ENCODE results near the gene PHF2.

The PHF2 gene

DNA sequence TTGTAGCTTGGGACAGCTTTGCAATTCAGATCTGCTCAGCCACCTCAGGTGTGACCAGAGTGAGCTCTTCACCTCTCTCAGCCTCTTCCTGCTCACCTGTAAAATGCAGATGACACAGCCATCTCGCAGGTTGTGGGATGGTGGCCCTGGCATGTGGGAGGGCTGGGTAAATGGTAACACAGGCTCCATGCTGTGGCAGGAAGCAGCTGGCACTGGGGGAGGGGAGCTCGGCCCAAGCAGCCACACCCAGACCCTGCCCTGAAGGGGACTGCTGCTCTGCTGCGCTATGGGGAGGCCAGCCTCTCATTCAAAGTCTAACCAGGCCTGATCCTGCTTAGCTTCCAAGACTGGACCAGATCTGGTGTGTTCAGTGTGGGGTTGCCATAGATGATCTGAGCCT, 24.1 kb downstream of the PHF2 start:
- no peaks in the 10 kb centered on the region for H3K36me3 ChIP-seq (ENCODE audit: insufficient read depth)
- TF ChIP-seq, protein P1, sequence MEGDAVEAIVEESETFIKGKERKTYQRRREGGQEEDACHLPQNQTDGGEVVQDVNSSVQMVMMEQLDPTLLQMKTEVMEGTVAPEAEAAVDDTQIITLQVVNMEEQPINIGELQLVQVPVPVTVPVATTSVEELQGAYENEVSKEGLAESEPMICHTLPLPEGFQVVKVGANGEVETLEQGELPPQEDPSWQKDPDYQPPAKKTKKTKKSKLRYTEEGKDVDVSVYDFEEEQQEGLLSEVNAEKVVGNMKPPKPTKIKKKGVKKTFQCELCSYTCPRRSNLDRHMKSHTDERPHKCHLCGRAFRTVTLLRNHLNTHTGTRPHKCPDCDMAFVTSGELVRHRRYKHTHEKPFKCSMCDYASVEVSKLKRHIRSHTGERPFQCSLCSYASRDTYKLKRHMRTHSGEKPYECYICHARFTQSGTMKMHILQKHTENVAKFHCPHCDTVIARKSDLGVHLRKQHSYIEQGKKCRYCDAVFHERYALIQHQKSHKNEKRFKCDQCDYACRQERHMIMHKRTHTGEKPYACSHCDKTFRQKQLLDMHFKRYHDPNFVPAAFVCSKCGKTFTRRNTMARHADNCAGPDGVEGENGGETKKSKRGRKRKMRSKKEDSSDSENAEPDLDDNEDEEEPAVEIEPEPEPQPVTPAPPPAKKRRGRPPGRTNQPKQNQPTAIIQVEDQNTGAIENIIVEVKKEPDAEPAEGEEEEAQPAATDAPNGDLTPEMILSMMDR (conservative IDR thresholded peaks at IDR 0.05; ENCODE audit: low read depth, low read length), result no peak
- no peak overlapping the region for H3K27ac ChIP-seq
- no peak overlapping the region for H2AFZ ChIP-seq (ENCODE audit: low read depth)
- no peaks in the 10 kb centered on the region for H4K20me1 ChIP-seq (ENCODE audit: insufficient read depth)
- peaks cover 2% of the 10 kb centered on the region for H3K4me1 ChIP-seq (ENCODE audit: low read depth, poor library complexity, severe bottlenecking)
- H3K79me2 ChIP-seq (ENCODE audit: insufficient read depth, low read depth), result no peaks in the 10 kb centered on the region
- H3K4me2 ChIP-seq, result no peak overlapping the region
- no peak overlapping the region for H3K9ac ChIP-seq
- no peaks in the 10 kb centered on the region for H3K27me3 ChIP-seq (ENCODE audit: insufficient read depth, low read depth)
- no peak overlapping the region for H3K4me3 ChIP-seq (IDR thresholded peaks at IDR 0.05; ENCODE audit: insufficient read depth, low read depth, low read length)

- no peak overlapping the region for H3K4me2 ChIP-seq
- TF ChIP-seq, protein P1 (conservative IDR thresholded peaks at IDR 0.05; ENCODE audit: low read depth, low read length), result no peak
- no peak overlapping the region for H3K4me3 ChIP-seq (IDR thresholded peaks at IDR 0.05; ENCODE audit: insufficient read depth, low read depth, low read length)
- H3K27ac ChIP-seq, result no peak overlapping the region
- no peaks in the 10 kb centered on the region for H3K36me3 ChIP-seq (ENCODE audit: insufficient read depth)
- H3K27me3 ChIP-seq (ENCODE audit: insufficient read depth, low read depth), result no peaks in the 10 kb centered on the region
- H3K9ac ChIP-seq, result no peak overlapping the region
- H3K79me2 ChIP-seq (ENCODE audit: insufficient read depth, low read depth), result no peaks in the 10 kb centered on the region
- H3K4me1 ChIP-seq (ENCODE audit: low read depth, poor library complexity, severe bottlenecking), result peaks cover 2% of the 10 kb centered on the region
- H4K20me1 ChIP-seq (ENCODE audit: insufficient read depth), result no peaks in the 10 kb centered on the region
- no peak overlapping the region for H2AFZ ChIP-seq (ENCODE audit: low read depth)
These were observed 24.7 kb downstream of the PHF2 start for GRCh38 chr9:93601063-93601462.

DNA sequence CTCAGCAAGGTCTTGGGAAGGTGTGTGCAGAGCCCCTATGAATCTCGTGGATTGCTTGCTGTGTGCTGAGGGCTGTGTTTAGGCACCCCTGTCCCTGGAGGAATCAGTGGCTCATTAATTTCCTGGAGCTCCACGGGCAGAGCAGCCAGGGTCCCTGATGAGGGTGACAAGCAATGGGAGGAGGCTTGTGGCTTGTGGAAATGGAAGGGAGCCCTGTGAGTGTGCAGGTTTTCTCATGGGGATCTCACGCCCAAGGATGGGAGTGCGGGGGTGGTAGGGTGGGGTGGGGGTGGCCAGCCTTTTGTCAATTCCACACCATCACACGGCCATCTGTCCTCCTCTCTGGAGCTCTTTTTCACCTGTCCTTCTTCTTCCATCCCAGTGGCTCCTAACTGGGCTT, 25.3 kb downstream of the PHF2 start:
- Histone ChIP-seq H3K36me3 (ENCODE audit: insufficient read depth) (no peaks in the 10 kb centered on the region), H2AFZ (ENCODE audit: low read depth) (no peak overlapping the region), H3K4me2 (no peak overlapping the region), H3K79me2 (ENCODE audit: insufficient read depth, low read depth) (no peaks in the 10 kb centered on the region), H3K27me3 (ENCODE audit: insufficient read depth, low read depth) (no peaks in the 10 kb centered on the region), H3K9ac (no peak overlapping the region), H4K20me1 (ENCODE audit: insufficient read depth) (no peaks in the 10 kb centered on the region), H3K4me3 (IDR thresholded peaks at IDR 0.05; ENCODE audit: insufficient read depth, low read depth, low read length) (no peak overlapping the region), H3K4me1 (ENCODE audit: low read depth, poor library complexity, severe bottlenecking) (peaks cover 2% of the 10 kb centered on the region), H3K27ac (no peak overlapping the region)
- TF ChIP-seq, protein P1 (conservative IDR thresholded peaks at IDR 0.05; ENCODE audit: low read depth, low read length), result no peak

GRCh38 chr9:93603011-93603410, 26.6 kb downstream of the PHF2 start:
- H3K4me1 ChIP-seq (ENCODE audit: low read depth, poor library complexity, severe bottlenecking), result peaks cover 2% of the 10 kb centered on the region

More at GRCh38 chr9:93603011-93603410, 26.6 kb downstream of the PHF2 start:
- no peak overlapping the region for H3K9ac ChIP-seq
- no peak overlapping the region for H3K4me3 ChIP-seq (IDR thresholded peaks at IDR 0.05; ENCODE audit: insufficient read depth, low read depth, low read length)
- H3K79me2 ChIP-seq (ENCODE audit: insufficient read depth, low read depth), result no peaks in the 10 kb centered on the region
- H2AFZ ChIP-seq (ENCODE audit: low read depth), result no peak overlapping the region
- H3K27ac ChIP-seq, result no peak overlapping the region
- no peak overlapping the region for H3K4me2 ChIP-seq
- no peaks in the 10 kb centered on the region for H4K20me1 ChIP-seq (ENCODE audit: insufficient read depth)
- TF ChIP-seq, protein P1 (conservative IDR thresholded peaks at IDR 0.05; ENCODE audit: low read depth, low read length), result no peak
- H3K36me3 ChIP-seq (ENCODE audit: insufficient read depth), result no peaks in the 10 kb centered on the region
- H3K27me3 ChIP-seq (ENCODE audit: insufficient read depth, low read depth), result no peaks in the 10 kb centered on the region
